EL (cell line): ENCODE results near the gene PRR13.

Experiments used
- DNase-seq: peaks from one replicate; pipeline ENCODE4 v3.0.0-alpha.2; 2016

The PRR13 gene

GRCh38 chr12:53474077-53474476 lies 32.5 kb downstream of the PRR13 start:
- DNase-seq, result no peak

DNA sequence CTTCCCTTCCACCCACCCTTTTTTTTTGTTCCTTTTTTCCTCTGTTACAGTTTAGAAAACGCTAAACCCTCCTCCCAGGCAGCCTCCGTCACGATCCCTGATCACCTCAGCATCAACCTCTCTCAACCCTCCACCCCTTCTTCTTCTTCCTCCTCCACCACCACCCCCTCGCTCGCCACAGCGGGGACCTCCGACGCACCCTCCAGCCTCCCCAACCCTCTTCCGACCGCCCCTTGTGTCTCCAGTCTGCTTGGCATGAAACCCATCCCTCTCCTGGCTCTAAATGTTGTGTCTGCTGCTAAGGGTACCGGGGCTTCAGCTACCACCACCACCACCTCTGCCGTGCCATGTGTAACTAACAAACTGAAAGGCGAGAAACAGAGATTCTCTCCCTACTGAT lies 33.3 kb downstream of the PRR13 start:
- DNase-seq, result no peak

- DNase-seq, result peak; percentile 50
Observed at GRCh38 chr12:53476769-53477209, 35.3 kb downstream of the PRR13 start.

DNA sequence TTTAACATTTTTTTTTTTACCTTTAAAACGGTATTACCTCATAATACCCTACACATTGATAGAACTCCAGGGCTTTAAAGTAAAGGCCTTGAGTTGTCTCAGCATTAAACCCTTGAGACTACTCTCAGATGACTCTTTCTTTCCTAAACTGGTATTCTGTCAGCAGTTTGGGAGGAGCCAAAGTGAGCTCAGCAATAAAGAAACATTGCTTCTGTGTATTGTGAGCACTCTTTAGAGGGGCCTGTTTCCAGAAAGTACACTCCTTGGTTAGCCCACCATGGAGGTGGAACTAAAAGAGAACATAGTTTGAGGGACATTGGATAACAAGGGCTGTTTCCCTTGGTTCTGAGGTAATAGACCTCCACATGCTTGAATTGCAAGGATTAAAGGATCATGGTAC lies 37.3 kb downstream of the PRR13 start:
- DNase-seq, result no peak

DNA sequence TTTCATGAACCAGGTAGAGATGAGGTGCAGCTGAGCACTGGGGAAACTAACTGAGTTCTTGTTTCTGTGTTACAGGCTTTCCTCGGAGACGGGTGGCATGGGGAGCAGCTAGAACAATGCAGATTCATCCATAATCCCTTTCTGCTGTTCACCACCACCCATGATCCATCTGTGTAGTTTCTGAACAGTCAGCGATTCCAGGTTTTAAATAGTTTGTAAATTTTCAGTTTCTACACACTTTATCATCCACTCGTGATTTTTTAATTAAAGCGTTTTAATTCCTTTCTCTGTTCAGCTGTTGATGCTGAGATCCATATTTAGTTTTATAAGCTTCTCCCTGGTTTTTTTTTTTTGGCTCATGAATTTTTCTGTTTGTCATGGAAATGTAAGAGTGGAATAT lies 37.8 kb downstream of the PRR13 start:
- no peak for DNase-seq

DNA sequence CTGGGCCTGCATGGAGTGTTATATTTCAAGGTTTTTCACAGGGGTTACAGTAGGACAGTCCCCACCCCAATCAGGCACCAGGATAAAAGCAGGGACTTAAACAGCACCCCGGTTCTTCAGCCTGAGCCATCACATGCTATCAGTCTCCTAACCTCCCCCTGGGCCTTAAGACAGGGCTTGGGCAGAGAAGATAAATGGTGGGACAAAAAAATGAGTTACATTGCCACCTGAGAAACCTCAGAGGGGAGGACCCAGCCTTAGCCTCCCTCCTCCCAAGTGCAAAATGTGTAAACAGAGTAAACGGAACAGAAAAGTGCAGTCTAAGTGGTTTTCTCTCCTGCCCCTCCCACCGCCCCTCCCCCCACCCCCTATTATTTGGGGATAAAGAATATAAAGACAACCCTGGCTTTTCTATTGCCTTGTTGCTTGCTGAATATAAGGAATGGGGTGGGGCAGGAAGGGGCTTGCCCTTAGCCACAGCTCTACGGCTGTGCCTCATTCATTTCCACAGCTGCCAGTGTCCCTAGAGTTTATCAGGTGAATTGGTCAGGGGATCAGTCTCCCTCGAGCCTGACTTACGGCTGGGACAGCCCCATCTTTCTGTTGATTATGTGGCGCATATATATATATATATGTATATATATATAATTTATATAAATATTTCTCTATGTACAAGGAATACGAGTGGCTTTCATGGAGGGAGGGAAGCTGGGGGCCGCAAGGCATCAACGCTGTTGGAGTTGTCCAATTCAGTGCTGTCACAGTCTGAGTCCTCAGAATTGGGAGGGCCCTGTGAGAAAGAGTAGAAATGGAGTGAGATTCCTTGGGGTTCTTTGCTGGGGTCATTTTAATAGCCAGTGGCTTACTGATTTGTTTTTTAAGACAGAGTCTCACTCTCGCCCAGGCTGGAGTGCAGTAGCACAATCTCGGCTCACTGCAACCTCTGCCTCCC lies 39.2 kb downstream of the PRR13 start:
- DNase-seq, result no peak

DNA sequence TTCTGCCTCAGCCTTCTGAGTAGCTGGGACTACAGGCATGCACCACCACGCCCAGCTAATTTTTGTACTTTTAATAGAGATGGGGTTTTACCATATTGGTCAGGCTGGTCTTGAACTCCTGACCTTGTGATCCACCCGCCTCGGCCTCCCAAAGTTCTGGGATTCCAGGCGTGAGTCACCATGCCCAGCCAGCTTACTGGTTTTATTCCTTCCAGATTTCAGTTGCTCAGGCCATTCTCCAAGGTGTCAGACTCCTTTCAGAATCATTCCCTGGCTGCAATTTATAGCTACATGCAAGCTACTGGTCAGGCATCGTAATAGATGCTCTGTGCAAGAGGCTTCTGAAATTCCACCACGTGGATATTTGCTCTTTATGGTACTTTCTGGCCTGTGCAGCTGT lies 39.9 kb downstream of the PRR13 start:
- DNase-seq, result peak; percentile 81

GRCh38 chr12:53481939-53482586 lies 40.5 kb downstream of the PRR13 start:
- DNase-seq, result no peak

GRCh38 chr12:53482626-53483168 lies 41.2 kb downstream of the PRR13 start:
- no peak for DNase-seq

DNA sequence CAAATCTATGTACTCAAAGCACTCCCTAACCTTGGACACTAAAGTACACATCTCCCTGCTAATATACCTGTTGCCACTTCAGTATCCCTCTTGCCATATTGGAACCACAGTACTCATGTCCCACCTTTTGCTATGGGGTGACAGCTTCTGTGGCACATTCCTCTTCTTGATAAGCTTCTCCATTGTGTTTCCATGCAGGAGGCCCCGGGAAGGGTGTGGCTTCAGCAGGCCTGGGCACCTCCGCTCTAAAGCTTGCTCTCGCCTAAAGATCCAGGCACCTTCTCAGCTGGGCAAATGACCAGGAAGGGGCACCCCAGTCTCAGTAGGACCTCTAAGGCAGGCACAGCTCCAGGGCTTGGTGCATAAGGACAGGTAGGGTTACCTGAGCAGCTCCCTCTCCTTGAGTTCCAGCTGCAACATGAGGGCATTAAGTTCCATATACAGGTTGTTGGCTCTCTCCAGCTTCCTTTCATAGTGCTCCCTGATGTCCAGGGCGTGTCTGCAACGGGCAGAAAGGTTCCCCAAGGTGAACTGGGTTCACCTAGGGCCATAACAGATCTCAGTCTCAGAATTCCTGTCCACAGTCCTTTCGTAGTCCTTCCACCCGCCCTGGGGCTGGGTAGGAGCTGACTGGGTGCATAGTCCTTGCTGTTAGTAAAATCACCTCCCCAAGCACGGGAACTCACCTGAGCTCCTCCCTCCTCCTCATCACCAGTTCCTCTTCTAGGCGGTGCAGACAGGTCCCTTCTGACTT lies 41.9 kb downstream of the PRR13 start:
- no peak for DNase-seq

- DNase-seq, result no peak
Observed at GRCh38 chr12:53483979-53484377, 42.4 kb downstream of the PRR13 start.

DNA sequence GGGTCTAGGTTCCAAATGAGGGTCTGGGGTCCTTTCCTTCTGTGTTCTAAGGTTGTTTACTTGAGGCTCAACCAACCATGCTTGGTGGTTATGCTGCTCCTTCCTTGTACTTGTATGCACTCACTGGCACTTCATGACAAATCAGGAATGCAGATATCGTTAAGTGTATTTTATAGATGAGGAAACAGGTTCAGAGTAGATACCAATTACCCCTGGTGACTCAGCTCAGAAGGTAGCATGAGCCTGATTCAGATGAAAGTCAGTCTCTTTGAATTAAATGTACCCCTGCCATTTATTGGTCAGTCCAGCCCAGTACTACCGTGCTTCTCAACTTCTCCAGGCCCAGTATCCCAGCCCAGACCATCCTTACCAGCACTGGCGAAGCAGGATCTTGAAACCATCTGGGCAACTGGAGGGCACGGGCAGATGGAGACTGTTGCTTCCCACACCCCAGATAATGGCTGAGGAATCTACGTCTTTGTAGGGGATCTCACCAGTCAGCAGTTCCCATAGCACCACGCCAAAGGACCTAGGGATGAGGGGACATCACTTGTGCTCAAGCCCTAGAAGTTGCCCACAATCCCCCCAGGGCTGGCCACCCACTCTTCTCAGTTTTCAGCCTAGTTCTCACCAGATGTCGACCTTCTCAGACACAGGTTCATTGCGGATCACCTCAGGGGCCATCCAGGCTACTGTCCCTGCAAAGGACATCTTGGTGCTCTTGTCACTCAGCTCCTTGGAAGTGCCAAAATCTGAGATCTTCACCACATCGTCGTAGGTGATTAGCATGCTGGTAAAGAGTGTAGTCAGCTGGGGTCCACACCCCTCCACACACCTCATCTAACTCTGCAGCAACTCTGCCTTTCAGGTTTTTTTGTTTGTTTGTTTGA lies 43.4 kb downstream of the PRR13 start:
- peak; percentile 61 for DNase-seq

DNA sequence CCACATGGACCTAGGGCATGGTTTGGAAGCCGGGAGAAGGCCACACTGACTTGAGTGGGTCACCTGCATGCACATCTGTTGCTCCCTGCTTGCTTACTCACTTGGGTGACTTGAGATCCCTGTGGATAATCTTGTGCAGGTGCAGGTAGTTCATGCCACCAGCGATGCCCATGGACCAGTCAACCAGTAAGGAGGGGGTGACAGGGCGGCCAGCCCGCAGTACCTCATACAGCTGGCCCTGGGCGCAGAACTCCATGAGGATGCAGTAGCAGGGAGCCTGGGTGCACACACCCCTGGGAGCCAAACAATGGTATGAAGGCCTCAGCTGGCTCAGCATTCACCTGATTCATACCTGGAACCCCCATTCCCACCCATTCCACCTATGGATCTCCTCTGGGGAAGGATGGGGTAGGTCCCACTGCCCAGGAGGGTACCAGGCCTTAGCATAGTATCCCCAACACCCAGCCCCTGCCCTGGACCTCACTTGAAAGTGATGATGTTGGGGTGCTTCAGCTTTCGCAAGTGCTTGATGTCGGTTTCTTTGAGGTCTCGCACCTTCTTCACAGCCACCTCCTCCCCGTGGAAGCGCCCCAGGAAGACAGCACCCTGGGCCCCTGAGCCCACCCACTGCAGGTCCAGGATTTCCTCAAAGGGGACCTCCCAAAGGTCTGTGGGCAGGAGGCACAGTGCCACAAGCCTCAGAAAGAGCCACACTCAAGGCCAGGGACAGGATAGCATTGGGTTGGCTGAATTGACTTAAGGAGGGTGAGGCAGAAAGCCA lies 44.6 kb downstream of the PRR13 start:
- DNase-seq, result no peak

DNA sequence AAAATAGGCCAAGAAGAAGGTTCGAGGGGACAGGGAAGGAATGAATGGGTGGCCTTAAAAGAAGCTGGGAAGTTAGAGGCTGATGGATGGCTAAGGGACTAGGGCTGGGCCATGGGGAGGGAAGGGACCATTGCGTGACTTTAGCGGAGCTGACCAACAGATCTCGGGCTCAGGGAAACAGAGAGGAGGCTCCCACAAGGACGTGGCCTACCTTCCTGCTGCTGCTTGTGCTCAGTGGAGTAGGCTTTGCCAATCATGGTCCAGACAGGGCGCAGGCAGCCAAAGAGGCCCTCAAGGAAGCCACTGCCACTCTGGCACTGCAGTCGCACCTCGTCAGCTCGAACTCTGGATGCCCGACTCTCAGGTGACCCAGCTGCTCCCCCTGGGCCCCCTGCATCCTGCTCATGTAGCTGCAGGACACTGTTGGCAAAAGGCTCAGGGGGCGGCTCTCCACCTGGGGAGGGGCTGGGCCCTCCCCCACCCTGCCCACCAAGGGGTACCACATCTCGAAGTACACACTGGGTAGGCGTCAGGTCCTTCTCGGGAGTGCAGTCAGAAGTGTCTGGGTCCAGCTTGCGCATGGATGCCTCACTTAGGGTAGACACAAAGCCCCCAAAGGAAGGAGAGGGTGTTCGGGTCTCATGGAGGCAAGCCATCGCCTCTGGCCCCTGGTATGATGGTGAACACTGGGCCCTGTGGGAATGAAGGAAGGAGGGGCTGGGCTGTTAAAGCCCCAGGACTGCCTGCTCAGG lies 45.4 kb downstream of the PRR13 start:
- DNase-seq, result no peak

GRCh38 chr12:53489242-53489864 lies 47.8 kb downstream of the PRR13 start:
- DNase-seq, result no peak

DNA sequence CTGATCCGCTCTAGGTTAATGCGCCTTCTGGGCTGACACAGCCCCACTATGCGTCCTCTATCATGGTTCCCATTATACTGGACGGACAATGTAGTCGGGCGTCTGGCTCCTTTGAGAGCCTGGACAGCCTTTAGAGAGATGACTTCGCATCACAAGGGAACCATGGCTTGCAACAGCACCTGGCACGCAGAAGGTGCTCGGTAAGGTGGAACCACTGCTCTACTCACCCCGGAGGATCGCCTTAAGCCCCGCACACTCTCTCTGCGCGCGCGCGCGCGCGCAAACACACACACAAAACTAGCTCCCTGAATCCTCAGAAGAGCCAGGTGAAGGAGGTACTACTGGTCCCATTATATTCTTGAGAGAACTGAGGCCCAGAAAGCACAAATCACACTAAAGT lies 50.7 kb downstream of the PRR13 start:
- no peak for DNase-seq

- peak; percentile 88 for DNase-seq
Observed at GRCh38 chr12:53492830-53493609, 51.5 kb downstream of the PRR13 start.

GRCh38 chr12:53493610-53494391 lies 52.3 kb downstream of the PRR13 start:
- DNase-seq, result no peak
